GM12865 (cell line): ENCODE results near the gene SORCS2.

Experiments
- DNase-seq: peaks from one replicate; pipeline ENCODE4 v3.0.0; 2010; ENCODE audit warnings: low read depth
- H3K4me3 ChIP-seq: 2 replicates; pipeline ENCODE4 v1.5.1; 2011; ENCODE audit warnings: mild to moderate bottlenecking, low read depth, low read length, control low read depth
- CTCF ChIP-seq: IDR thresholded peaks from 2 replicates; pipeline ENCODE4 v1.5.1; 2011; ENCODE audit warnings: low read length, control low read depth, low read depth, inconsistent platforms; ENCODE audit not compliant: insufficient read depth; ENCODE audit errors: missing control alignments

SORCS2 gene

GRCh38 chr4:7192252-7193029, at the start of gene SORCS2:
SORCS2 (plus strand) TSS chr4:7192538.
- peak; percentile 58 for TF ChIP-seq CTCF
- no peak within 1 kb of the TSS for H3K4me3 ChIP-seq
- DNase-seq: peak; percentile 47

- no peak overlapping the region for H3K4me3 ChIP-seq
- no peak for DNase-seq
- no peak for TF ChIP-seq CTCF
Measured at GRCh38 chr4:7144374-7145290, 47.7 kb upstream of the SORCS2 start.

GRCh38 chr4:7145291-7145934, 46.9 kb upstream of the SORCS2 start:
- TF ChIP-seq CTCF: no peak
- DNase-seq: no peak
- H3K4me3 ChIP-seq: no peak overlapping the region

GRCh38 chr4:7146059-7146785, 46.1 kb upstream of the SORCS2 start:
- DNase-seq: no peak
- no peak overlapping the region for H3K4me3 ChIP-seq
- no peak for TF ChIP-seq CTCF

- TF ChIP-seq CTCF: no peak
- no peak for DNase-seq
- no peak overlapping the region for H3K4me3 ChIP-seq
Measured at GRCh38 chr4:7146786-7147115, 45.6 kb upstream of the SORCS2 start.

GRCh38 chr4:7147261-7147660, 45.1 kb upstream of the SORCS2 start:
- no peak overlapping the region for H3K4me3 ChIP-seq
- TF ChIP-seq CTCF: no peak
- DNase-seq: no peak
